WTC11 (cell line): ENCODE measurements around the gene PSMA4.

Experiments used
- CBFB ChIP-seq: sonication (generic); formaldehyde crosslinking; IDR thresholded peaks from 2 replicates; pipeline ENCODE4 v1.8.1; 2022; ENCODE audit warnings: mild to moderate bottlenecking, low read depth, missing genetic modification reagents
- FOXJ3 ChIP-seq: sonication (generic); formaldehyde crosslinking; IDR thresholded peaks from 2 replicates; pipeline ENCODE4 v1.9.0; 2021; ENCODE audit warnings: missing genetic modification reagents, mild to moderate bottlenecking, borderline replicate concordance
- TF ChIP-seq, protein P1 (sequence below): fragments of 200-600 bp; IDR thresholded peaks from 2 replicates; pipeline ENCODE4 v1.8.0; 2022; ENCODE audit warnings: antibody characterized with exemption
- TF ChIP-seq, protein P2 (sequence below): sonication (generic); formaldehyde crosslinking; IDR thresholded peaks from 2 replicates; pipeline ENCODE4 v1.8.0; 2022; ENCODE audit warnings: mild to moderate bottlenecking, missing genetic modification reagents
- TF ChIP-seq, protein P3 (sequence below): sonication (generic); formaldehyde crosslinking; IDR thresholded peaks from 2 replicates; pipeline ENCODE4 v1.8.1; 2022; ENCODE audit warnings: low read depth, mild to moderate bottlenecking, moderate library complexity, missing genetic modification reagents, borderline replicate concordance
- TF ChIP-seq, protein P4 (sequence below): sonication (generic); formaldehyde crosslinking; IDR thresholded peaks from 2 replicates; pipeline ENCODE4 v1.8.1; 2023; ENCODE audit warnings: mild to moderate bottlenecking, missing genetic modification reagents, moderate library complexity

DNA sequence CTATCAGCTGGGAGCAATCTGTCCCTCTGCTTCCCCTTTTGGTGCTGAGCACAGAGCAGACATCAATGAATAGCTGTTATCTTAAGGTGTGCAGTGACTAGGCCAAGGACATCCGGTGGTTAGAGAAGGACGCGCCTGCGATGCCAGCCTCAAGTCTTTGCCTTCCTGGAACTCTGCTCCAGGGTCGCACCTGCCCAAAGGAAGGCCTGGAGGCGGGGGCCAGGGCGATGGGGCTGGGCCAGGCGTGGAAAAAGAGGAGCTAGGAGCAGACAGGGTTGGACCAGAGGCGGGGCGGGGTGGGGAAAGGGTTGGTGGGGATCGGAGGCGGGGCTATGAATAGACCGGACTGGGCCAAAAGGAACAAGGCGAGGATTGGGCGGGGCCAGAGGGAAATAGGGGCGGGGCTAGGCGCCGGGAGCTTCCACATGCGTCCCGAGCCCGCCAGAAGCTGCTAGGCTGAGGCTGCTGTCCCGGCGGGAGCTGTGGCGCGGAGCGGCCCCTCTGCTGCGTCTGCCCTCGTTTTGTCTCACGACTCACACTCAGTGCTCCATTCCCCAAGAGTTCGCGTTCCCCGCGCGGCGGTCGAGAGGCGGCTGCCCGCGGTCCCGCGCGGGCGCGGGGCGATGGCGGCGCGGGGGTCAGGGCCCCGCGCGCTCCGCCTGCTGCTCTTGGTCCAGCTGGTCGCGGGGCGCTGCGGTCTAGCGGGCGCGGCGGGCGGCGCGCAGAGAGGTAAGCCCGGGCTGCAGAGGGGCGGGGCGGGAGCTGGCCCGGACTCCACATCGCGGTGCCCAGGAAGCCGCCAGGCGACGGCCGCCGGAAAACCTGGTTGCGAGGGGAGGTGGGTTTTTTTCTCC, 25.1 kb downstream of the PSMA4 start, which contains the start of gene CHRNA5:
- TF ChIP-seq CBFB (no peak), FOXJ3 (CRISPR knock-in tag) (no peak)
- TF ChIP-seq, protein P1, sequence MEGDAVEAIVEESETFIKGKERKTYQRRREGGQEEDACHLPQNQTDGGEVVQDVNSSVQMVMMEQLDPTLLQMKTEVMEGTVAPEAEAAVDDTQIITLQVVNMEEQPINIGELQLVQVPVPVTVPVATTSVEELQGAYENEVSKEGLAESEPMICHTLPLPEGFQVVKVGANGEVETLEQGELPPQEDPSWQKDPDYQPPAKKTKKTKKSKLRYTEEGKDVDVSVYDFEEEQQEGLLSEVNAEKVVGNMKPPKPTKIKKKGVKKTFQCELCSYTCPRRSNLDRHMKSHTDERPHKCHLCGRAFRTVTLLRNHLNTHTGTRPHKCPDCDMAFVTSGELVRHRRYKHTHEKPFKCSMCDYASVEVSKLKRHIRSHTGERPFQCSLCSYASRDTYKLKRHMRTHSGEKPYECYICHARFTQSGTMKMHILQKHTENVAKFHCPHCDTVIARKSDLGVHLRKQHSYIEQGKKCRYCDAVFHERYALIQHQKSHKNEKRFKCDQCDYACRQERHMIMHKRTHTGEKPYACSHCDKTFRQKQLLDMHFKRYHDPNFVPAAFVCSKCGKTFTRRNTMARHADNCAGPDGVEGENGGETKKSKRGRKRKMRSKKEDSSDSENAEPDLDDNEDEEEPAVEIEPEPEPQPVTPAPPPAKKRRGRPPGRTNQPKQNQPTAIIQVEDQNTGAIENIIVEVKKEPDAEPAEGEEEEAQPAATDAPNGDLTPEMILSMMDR, result no peak
- TF ChIP-seq, protein P2, sequence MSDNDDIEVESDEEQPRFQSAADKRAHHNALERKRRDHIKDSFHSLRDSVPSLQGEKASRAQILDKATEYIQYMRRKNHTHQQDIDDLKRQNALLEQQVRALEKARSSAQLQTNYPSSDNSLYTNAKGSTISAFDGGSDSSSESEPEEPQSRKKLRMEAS (CRISPR knock-in tag), result peak; percentile 65; the same call in 1 of the 2 replicates
- TF ChIP-seq, protein P3, sequence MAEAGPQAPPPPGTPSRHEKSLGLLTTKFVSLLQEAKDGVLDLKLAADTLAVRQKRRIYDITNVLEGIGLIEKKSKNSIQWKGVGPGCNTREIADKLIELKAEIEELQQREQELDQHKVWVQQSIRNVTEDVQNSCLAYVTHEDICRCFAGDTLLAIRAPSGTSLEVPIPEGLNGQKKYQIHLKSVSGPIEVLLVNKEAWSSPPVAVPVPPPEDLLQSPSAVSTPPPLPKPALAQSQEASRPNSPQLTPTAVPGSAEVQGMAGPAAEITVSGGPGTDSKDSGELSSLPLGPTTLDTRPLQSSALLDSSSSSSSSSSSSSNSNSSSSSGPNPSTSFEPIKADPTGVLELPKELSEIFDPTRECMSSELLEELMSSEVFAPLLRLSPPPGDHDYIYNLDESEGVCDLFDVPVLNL, result no peak
- TF ChIP-seq, protein P4, sequence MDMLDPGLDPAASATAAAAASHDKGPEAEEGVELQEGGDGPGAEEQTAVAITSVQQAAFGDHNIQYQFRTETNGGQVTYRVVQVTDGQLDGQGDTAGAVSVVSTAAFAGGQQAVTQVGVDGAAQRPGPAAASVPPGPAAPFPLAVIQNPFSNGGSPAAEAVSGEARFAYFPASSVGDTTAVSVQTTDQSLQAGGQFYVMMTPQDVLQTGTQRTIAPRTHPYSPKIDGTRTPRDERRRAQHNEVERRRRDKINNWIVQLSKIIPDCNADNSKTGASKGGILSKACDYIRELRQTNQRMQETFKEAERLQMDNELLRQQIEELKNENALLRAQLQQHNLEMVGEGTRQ (CRISPR knock-in tag), result no peak
